Ascending aorta (tissue), 2 donors: ENCODE measurements around the gene MAGIX. TPM values are rescaled to one million over a fixed set of nuclear protein-coding genes. Genes with fewer than 3 reads are reported as not detected.
A peak's percentile ranks its signal among the peaks of the same experiment; 100 is the strongest.
"Not testable (repeated sequence)": the region's sequence is repeated elsewhere in the genome, so short reads cannot be mapped to it uniquely, and the experiment has no call there.

Source experiments
- DNase-seq, 2 donors: peaks; one replicate each; pipeline ENCODE4 v3.0.0-alpha.2; 2019; ENCODE audit warnings: low spot score in 2 of 2
- H3K27ac ChIP-seq, 2 donors: fragments of 200-600 bp; sonication (generic); one replicate each; pipeline ENCODE4 v1.5.1; 2016 to 2017; ENCODE audit warnings: mild to moderate bottlenecking in 1 of 2
- H3K27me3 ChIP-seq: fragments of 200-600 bp; sonication (generic); one replicate; pipeline ENCODE4 v1.5.1; 2017
- H3K36me3 ChIP-seq, 2 donors: fragments of 200-600 bp; sonication (generic); one replicate each; pipeline ENCODE4 v1.5.1; 2016
- H3K4me1 ChIP-seq, 2 donors: fragments of 200-600 bp; sonication (generic); one replicate each; pipeline ENCODE4 v1.5.1; 2016 to 2017; ENCODE audit warnings: mild to moderate bottlenecking in 1 of 2
- H3K4me3 ChIP-seq, 2 donors: fragments of 200-600 bp; sonication (generic); one replicate each; pipeline ENCODE4 v1.5.1; 2016 to 2017; ENCODE audit warnings: mild to moderate bottlenecking in 1 of 2
- H3K9me3 ChIP-seq, 2 donors: fragments of 200-600 bp; sonication (generic); one replicate each; pipeline ENCODE4 v1.5.1; 2016
- intact Hi-C: fragments of 100-400 bp; cut with DNase I; formaldehyde crosslinking; loops from one replicate; pipeline ENCODE4 v1.15.1; 2023
- total RNA-seq: library from RNA; depleted of rRNA; stranded (reverse); fragments of >200 nt; gene quantifications from one replicate; pipeline ENCODE4 v1.1.0, GENCODE V29; 2016
- TF ChIP-seq, protein P1 (sequence below), 3 experiments: fragments of 200-600 bp in 2 of 3; fragments of 450-650 bp in 1 of 3; sonication (generic) in 2 of 3; IDR thresholded peaks; one replicate each; pipeline ENCODE4 v1.5.1; 2016 to 2019; ENCODE audit warnings: antibody characterized with exemption in 3 of 3, mild to moderate bottlenecking in 1 of 3, moderate library complexity in 1 of 3

The MAGIX gene
- total RNA-seq, 1 donor from 2014 or later = 0.32 TPM

DNA sequence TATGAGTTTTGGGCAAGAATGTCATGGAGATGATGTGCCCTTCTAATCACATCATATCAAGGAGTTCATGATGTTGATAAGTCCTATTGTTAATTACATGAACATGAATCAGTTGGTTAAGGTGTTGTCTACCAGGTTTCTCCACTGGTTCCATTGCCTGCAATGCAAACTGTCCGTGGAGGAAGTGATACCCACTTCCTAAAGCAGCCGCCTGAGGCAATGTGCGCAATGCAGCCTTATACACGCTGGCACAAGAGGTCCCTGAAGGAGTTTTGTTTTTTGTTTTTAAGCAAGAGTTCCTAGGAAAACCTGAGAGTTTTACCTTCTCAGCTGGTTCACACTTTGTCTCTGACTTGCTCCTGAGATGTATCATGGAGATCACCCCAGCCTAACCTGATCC is 33.1 kb upstream of the MAGIX start:
- DNase-seq = no peak
- no peaks in the 10 kb centered on the region for H3K36me3 ChIP-seq
- TF ChIP-seq, protein P1, sequence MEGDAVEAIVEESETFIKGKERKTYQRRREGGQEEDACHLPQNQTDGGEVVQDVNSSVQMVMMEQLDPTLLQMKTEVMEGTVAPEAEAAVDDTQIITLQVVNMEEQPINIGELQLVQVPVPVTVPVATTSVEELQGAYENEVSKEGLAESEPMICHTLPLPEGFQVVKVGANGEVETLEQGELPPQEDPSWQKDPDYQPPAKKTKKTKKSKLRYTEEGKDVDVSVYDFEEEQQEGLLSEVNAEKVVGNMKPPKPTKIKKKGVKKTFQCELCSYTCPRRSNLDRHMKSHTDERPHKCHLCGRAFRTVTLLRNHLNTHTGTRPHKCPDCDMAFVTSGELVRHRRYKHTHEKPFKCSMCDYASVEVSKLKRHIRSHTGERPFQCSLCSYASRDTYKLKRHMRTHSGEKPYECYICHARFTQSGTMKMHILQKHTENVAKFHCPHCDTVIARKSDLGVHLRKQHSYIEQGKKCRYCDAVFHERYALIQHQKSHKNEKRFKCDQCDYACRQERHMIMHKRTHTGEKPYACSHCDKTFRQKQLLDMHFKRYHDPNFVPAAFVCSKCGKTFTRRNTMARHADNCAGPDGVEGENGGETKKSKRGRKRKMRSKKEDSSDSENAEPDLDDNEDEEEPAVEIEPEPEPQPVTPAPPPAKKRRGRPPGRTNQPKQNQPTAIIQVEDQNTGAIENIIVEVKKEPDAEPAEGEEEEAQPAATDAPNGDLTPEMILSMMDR (IDR thresholded peaks at IDR 0.05) = no peak
- intact Hi-C loops = no loop called here
- H3K27ac ChIP-seq = no peak overlapping the region
- no peaks in the 10 kb centered on the region for H3K4me1 ChIP-seq
- H3K27me3 ChIP-seq = no peaks in the 10 kb centered on the region
- no peak overlapping the region for H3K4me3 ChIP-seq
- H3K9me3 ChIP-seq = no peaks in the 10 kb centered on the region

DNA sequence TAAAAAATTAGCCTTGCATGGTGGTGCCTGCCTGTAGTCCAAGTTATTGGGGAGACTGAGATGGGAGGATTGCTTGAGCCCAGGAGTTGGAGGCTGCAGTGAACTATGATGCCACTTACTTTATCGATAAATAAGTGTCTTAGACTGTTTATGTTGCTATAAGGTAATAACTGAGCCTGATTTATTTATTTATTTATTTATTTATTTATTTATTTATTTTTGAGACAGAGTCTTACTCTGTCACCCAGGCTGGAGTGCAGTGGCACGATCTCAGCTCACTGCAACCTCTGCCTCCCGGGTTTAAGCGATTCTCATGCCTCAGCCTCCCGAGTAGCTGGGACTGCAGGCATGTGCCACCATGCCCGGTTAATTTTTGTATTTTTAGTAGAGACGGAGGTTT is 30.3 kb upstream of the MAGIX start:
- H3K27ac ChIP-seq, H3K36me3 ChIP-seq, intact Hi-C loops, H3K27me3 ChIP-seq, H3K9me3 ChIP-seq, DNase-seq, H3K4me3 ChIP-seq, H3K4me1 ChIP-seq: not testable (repeated sequence)

DNA sequence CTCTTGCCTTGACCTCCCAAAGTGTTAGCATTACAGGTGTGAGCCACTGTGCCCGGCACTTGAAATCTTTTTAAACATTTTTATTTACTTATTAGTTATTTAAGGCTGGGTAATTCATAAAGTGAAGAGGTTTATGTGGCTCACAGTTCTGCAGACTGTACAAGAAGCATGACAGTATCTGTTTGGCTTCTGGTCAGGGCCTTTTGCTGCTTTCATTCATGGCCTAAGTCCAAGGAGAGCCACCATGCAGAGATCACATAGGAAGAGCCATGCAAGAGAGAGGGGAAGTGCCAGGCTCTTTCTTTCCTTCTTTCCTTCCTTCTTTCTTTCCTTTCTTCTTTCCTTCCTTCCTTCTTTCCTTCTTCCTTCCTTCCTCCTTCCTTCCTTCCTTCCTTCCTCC is 28.8 kb upstream of the MAGIX start:
- Histone ChIP-seq H3K4me3 (no peak overlapping the region), H3K27ac (no peak overlapping the region), H3K4me1 (no peaks in the 10 kb centered on the region), H3K36me3 (no peaks in the 10 kb centered on the region), H3K9me3 (no peaks in the 10 kb centered on the region), H3K27me3 (no peaks in the 10 kb centered on the region)
- no peak for DNase-seq
- TF ChIP-seq, protein P1 (IDR thresholded peaks at IDR 0.05) = no peak
- intact Hi-C loops = no loop called here

DNA sequence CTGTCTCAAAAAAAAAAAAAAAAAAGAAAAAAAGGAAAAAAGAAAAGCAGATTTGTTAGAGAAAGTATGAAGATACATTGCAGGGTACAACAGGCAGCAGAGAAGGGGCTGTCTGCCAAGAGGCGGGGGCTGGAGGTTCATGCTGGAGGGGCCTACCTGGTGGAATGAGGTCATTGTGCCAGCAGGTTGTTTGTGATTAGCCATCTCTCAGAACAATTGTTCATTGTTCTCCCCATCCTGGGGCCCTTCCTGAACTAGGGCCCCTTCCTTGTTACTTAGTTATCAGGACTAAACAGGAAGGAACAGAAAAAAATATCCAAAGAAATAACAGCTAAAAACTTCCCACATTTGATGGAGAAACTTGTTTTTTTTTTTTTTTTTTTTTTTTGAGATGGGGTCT is 25.1 kb upstream of the MAGIX start:
- peaks cover 6 to 16% of the 10 kb centered on the region in 2 donors for H3K9me3 ChIP-seq
- intact Hi-C loops = no loop called here
- H3K36me3 ChIP-seq = no peaks in the 10 kb centered on the region
- DNase-seq = no peak
- no peaks in the 10 kb centered on the region for H3K27me3 ChIP-seq
- no peak overlapping the region for H3K27ac ChIP-seq
- H3K4me1 ChIP-seq = no peaks in the 10 kb centered on the region
- H3K4me3 ChIP-seq = no peak overlapping the region
- TF ChIP-seq, protein P1 (IDR thresholded peaks at IDR 0.05) = no peak

DNA sequence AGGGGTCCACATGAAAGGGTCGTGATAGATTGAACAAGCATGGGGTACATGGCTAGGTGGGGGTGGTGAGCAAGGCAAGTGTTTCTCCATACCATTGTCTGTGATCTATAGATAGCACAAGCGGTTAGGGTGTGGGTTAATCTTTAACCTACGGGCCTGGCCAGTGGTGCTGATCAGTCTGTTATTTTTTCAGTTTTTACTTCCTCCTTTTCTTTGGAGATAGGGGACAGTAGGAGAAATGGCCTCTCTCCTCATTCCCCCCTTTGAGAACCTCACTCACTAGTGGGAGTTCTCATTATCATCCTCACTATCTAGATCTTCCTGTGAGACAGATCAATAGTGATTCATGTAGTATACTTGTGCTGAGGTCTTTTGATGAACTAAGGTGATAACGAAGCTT is 22.8 kb upstream of the MAGIX start:
- no peaks in the 10 kb centered on the region for H3K36me3 ChIP-seq
- DNase-seq = no peak
- H3K27me3 ChIP-seq = no peaks in the 10 kb centered on the region
- intact Hi-C loops = no loop called here
- H3K4me3 ChIP-seq = no peak overlapping the region
- H3K9me3 ChIP-seq = peaks cover 6 to 16% of the 10 kb centered on the region in 2 donors
- H3K27ac ChIP-seq = no peak overlapping the region
- TF ChIP-seq, protein P1 (IDR thresholded peaks at IDR 0.05) = no peak
- no peaks in the 10 kb centered on the region for H3K4me1 ChIP-seq

DNA sequence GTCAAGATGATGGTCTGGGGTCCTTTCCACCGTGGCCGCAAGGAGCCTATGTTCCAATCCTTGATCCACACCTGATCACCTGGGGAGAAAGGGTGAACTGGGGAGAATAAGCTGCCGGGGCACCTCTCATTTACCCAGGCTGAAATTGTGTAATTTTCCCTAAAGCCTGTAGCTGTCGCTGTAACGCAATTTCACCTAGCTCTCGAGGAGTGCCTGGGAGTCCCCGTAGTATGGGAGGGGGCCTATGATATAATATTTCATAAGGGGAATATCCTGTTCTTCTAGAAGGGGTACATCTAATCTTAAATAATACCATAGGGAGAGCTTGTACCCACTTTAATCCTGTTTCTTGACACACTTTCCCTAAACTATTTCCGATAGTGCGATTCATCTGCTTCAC is 20.3 kb upstream of the MAGIX start:
- H3K4me3 ChIP-seq, H3K36me3 ChIP-seq, H3K4me1 ChIP-seq, intact Hi-C loops, DNase-seq, H3K27ac ChIP-seq, H3K27me3 ChIP-seq: not testable (repeated sequence)
- TF ChIP-seq, protein P1 (IDR thresholded peaks at IDR 0.05) = peak; percentile 19 to 51 (median 42)
- peaks cover 6 to 16% of the 10 kb centered on the region in 2 donors for H3K9me3 ChIP-seq

DNA sequence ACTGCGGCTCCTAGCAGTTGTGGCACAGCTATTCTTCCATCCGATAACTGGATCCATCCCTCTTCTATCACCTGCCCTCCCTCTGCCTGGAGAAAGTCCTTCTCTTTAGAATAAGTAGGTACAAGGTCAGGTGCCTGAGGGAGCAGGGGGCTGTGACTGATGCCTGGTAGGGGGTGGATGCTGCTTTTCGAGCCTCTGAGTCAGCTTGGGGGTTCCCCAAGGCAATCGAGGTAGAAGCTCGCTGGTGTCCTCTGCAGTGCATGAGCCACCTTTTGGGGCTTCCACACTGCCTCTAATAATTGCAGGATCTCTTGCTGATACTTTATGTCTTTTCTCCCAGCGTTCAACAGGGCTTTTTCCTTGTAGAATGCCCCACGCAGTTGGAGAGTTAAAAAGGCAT is 19.4 kb upstream of the MAGIX start:
- intact Hi-C loops, DNase-seq: not testable (repeated sequence)

More for the DNA sequence above, 19.4 kb upstream of the MAGIX start:
- H3K4me3 ChIP-seq, H3K36me3 ChIP-seq, H3K4me1 ChIP-seq, H3K27ac ChIP-seq, H3K27me3 ChIP-seq: not testable (repeated sequence)
- H3K9me3 ChIP-seq = peaks cover 6 to 16% of the 10 kb centered on the region in 2 donors
